RWPE1 (cell line): Measurements from ENCODE around the gene TBCD.

ENCODE experiments used
- CTCF ChIA-PET: fragments of 350-600 bp; sonication (Branson Sonifier 250); formaldehyde crosslinking; extraction: SDS; loops from one replicate; lab custom pipeline; 2021; lab: Yijun Ruan, JAX
- POLR2A ChIA-PET: fragments of 400-600 bp; formaldehyde crosslinking; extraction: SDS; loops from one replicate; lab custom pipeline; 2020; ENCODE audit warnings: antibody characterized with exemption; ENCODE audit not compliant: low non-redundant PET; lab: Yijun Ruan, JAX
- DNase-seq: peaks from one replicate; pipeline ENCODE4 v3.0.0; 2012; ENCODE audit warnings: low spot score
- H3K27ac ChIP-seq: fragments of 450-650 bp; 2 replicates; pipeline ENCODE4 v1.5.1; 2017
- CTCF ChIP-seq: fragments of 450-650 bp; conservative IDR thresholded peaks from 2 replicates; pipeline ENCODE4 v1.5.1; 2017; ENCODE audit warnings: low read depth, mild to moderate bottlenecking

The TBCD gene

GRCh38 chr17:82863383-82863940, 111.6 kb downstream of the TBCD start:
- no peak for TF ChIP-seq CTCF
- DNase-seq, result no peak
- ChIA-PET CTCF (no interaction called here), POLR2A (no interaction called here)
- peak overlapping the region; percentile 52 for H3K27ac ChIP-seq

GRCh38 chr17:82863941-82864712, 112.3 kb downstream of the TBCD start:
- DNase-seq, result no peak
- TF ChIP-seq CTCF, result no peak
- ChIA-PET CTCF (no interaction called here), POLR2A (no interaction called here)
- peak overlapping the region; percentile 52 for H3K27ac ChIP-seq

- peak overlapping the region; percentile 52 for H3K27ac ChIP-seq
- DNase-seq, result no peak
- POLR2A ChIA-PET, result no interaction called here
- no peak for TF ChIP-seq CTCF
- CTCF ChIA-PET, result no interaction called here
Measured at GRCh38 chr17:82864713-82865248, 112.9 kb downstream of the TBCD start.

GRCh38 chr17:82865274-82865673, 113.4 kb downstream of the TBCD start:
- CTCF ChIA-PET, result no interaction called here

GRCh38 chr17:82865774-82866395, 114.0 kb downstream of the TBCD start:
- DNase-seq, result no peak
- peak overlapping the region; percentile 45 for H3K27ac ChIP-seq
- CTCF ChIA-PET, result interaction anchor here (0.5 kb wide), 1 partner anchor 1025 kb away, joined by 3 read pairs; no protein-coding TSS in a partner anchor
- POLR2A ChIA-PET, result interaction anchor here (1.3 kb wide), 1 partner anchor 10 kb away, joined by 3 read pairs; no protein-coding TSS in a partner anchor
- no peak for TF ChIP-seq CTCF

More at GRCh38 chr17:82865274-82865673, 113.4 kb downstream of the TBCD start:
- DNase-seq, result no peak
- no peak overlapping the region for H3K27ac ChIP-seq
- POLR2A ChIA-PET, result interaction anchor here (1.3 kb wide), 1 partner anchor 10 kb away, joined by 3 read pairs; no protein-coding TSS in a partner anchor
- TF ChIP-seq CTCF, result no peak

- CTCF ChIA-PET, result no interaction called here
- no peak for DNase-seq
- peak overlapping the region; percentile 45 for H3K27ac ChIP-seq
- POLR2A ChIA-PET, result interaction anchor here (1.3 kb wide), 1 partner anchor 9 kb away, joined by 3 read pairs; no protein-coding TSS in a partner anchor
- TF ChIP-seq CTCF, result no peak
Measured at GRCh38 chr17:82866590-82867191, 114.8 kb downstream of the TBCD start.
